IMR-90 (cell line): ENCODE data around the gene FBXW5. TPM values are rescaled to one million over a fixed set of nuclear protein-coding genes. Genes with fewer than 3 reads are reported as not detected.

Experiments used
- ATAC-seq: fragments of 200-7000 bp; cut with Tn5 transposase; 2 replicates; pipeline ENCODE4 v1.9.1; 2020; ENCODE audit warnings: low read depth, mild to moderate bottlenecking, moderate library complexity
- BruUV-seq: library from RNA; stranded (reverse); fragments of 400-500 nt; replicated peaks from 2 replicates; lab custom pipeline; 2021; lab: Mats Ljungman, UMichigan
- CTCF ChIA-PET: fragments of 300-600 bp; formaldehyde crosslinking; extraction: SDS; loops from one replicate; lab custom pipeline; 2021; ENCODE audit warnings: antibody characterized with exemption; lab: Yijun Ruan, JAX
- POLR2A ChIA-PET: fragments of 300-600 bp; sonication (Branson Sonifier 250); formaldehyde crosslinking; loops from one replicate; lab custom pipeline; 2022; ENCODE audit warnings: antibody characterized with exemption; ENCODE audit not compliant: unreplicated experiment; lab: Charles Lee
- DNase-seq: peaks from one replicate; pipeline ENCODE4 v3.0.0; 2013
- H2AFZ ChIP-seq: replicated peaks from 2 replicates; pipeline ENCODE3; 2013; ENCODE audit warnings: low read length, mild to moderate bottlenecking; ENCODE audit not compliant: poor library complexity
- H2AK5ac ChIP-seq: 2 replicates; pipeline ENCODE4 v1.6.1; 2013; ENCODE audit warnings: low read depth, low read length, inconsistent platforms
- H2AK9ac ChIP-seq: replicated peaks from 2 replicates; pipeline ENCODE3; 2013; ENCODE audit warnings: mild to moderate bottlenecking, low read depth, low read length, moderate library complexity; ENCODE audit not compliant: poor library complexity
- H2BK120ac ChIP-seq: 2 replicates; pipeline ENCODE4 v1.6.1; 2013; ENCODE audit warnings: low read depth, low read length, inconsistent platforms
- H2BK15ac ChIP-seq: 3 replicates; pipeline ENCODE4 v1.6.1; 2013; ENCODE audit warnings: low read depth, low read length, inconsistent platforms
- H2BK20ac ChIP-seq: 2 replicates; pipeline ENCODE4 v1.6.1; 2013; ENCODE audit warnings: low read depth, mild to moderate bottlenecking, inconsistent platforms, low read length, moderate library complexity
- H2BK5ac ChIP-seq: 2 replicates; pipeline ENCODE4 v1.6.1; 2013; ENCODE audit warnings: mild to moderate bottlenecking, low read depth, low read length, inconsistent platforms; ENCODE audit not compliant: poor library complexity, severe bottlenecking
- H3K14ac ChIP-seq: replicated peaks from 2 replicates; pipeline ENCODE4 v1.6.1; 2013; ENCODE audit warnings: low read depth, low read length, inconsistent platforms
- H3K18ac ChIP-seq: 2 replicates; pipeline ENCODE4 v1.6.1; 2013; ENCODE audit warnings: low read depth, low read length, control low read depth
- H3K23ac ChIP-seq: 2 replicates; pipeline ENCODE4 v1.6.1; 2013; ENCODE audit warnings: low read depth, low read length, inconsistent platforms
- H3K27ac ChIP-seq: 2 replicates; pipeline ENCODE4 v1.5.1; 2013; ENCODE audit warnings: mild to moderate bottlenecking, control low read depth, low read length; ENCODE audit not compliant: insufficient read depth
- H3K27me3 ChIP-seq: 2 replicates; pipeline ENCODE4 v1.6.1; 2013; ENCODE audit warnings: low read length; ENCODE audit not compliant: control insufficient read depth, insufficient read depth
- H3K36me3 ChIP-seq: 2 replicates; pipeline ENCODE4 v1.6.1; 2013; ENCODE audit warnings: low read length, mixed read lengths; ENCODE audit not compliant: control insufficient read depth, insufficient read depth
- H3K4ac ChIP-seq: 2 replicates; pipeline ENCODE4 v1.6.1; 2013; ENCODE audit warnings: low read depth, low read length, inconsistent platforms
- H3K4me1 ChIP-seq: 2 replicates; pipeline ENCODE4 v1.6.1; 2013; ENCODE audit warnings: low read length, mixed read lengths; ENCODE audit not compliant: control insufficient read depth, insufficient read depth
- H3K4me2 ChIP-seq: 2 replicates; pipeline ENCODE4 v1.6.1; 2013; ENCODE audit warnings: low read depth, mild to moderate bottlenecking, control low read depth, low read length, moderate library complexity
- H3K4me3 ChIP-seq: 2 replicates; pipeline ENCODE4 v1.5.1; 2013; ENCODE audit warnings: low read depth, mild to moderate bottlenecking, control low read depth, low read length, moderate library complexity; ENCODE audit not compliant: insufficient read depth
- H3K56ac ChIP-seq: 2 replicates; pipeline ENCODE4 v1.6.1; 2013; ENCODE audit warnings: low read length, inconsistent platforms; ENCODE audit not compliant: insufficient read depth; ENCODE audit errors: extremely low read depth
- H3K79me1 ChIP-seq, 2 experiments: 2 replicates each; pipeline ENCODE4 v1.6.1; 2013; ENCODE audit warnings: low read length in 2 of 2, inconsistent platforms in 1 of 2, low read depth in 1 of 2
- H3K9ac ChIP-seq: 2 replicates; pipeline ENCODE4 v1.6.1; 2013; ENCODE audit warnings: low read depth, low read length, control low read depth
- H3K9me1 ChIP-seq: 2 replicates; pipeline ENCODE4 v1.6.1; 2013; ENCODE audit warnings: low read length, inconsistent platforms; ENCODE audit not compliant: insufficient read depth
- H3K9me3 ChIP-seq: 2 replicates; pipeline ENCODE4 v1.6.1; 2013; ENCODE audit warnings: low read length; ENCODE audit not compliant: control insufficient read depth, insufficient read depth
- H4K20me1 ChIP-seq: 2 replicates; pipeline ENCODE4 v1.6.1; 2013; ENCODE audit warnings: low read length, inconsistent platforms; ENCODE audit not compliant: insufficient read depth
- H4K5ac ChIP-seq: 2 replicates; pipeline ENCODE4 v1.6.1; 2013; ENCODE audit warnings: mild to moderate bottlenecking, low read depth, low read length, control low read depth
- H4K8ac ChIP-seq, 2 experiments: 2 replicates each; pipeline ENCODE4 v1.6.1; 2013; ENCODE audit warnings: low read depth in 2 of 2, low read length in 2 of 2, control low read depth in 1 of 2, inconsistent platforms in 1 of 2
- H4K91ac ChIP-seq: 2 replicates; pipeline ENCODE4 v1.6.1; 2013; ENCODE audit warnings: low read depth, low read length, inconsistent platforms; ENCODE audit not compliant: insufficient read depth
- BHLHE40 ChIP-seq: fragments of 150-350 bp; IDR thresholded peaks from 2 replicates; pipeline ENCODE4 v1.6.1; 2016; ENCODE audit warnings: mild to moderate bottlenecking, low read depth, low read length
- CEBPB ChIP-seq: IDR thresholded peaks from 2 replicates; pipeline ENCODE4 v1.6.1; 2012; ENCODE audit warnings: low read depth, low read length, improper control_type of control experiment
- CHD1 ChIP-seq: IDR thresholded peaks from 2 replicates; pipeline ENCODE4 v1.6.1; 2012; ENCODE audit warnings: low read depth, low read length, improper control_type of control experiment
- ELK1 ChIP-seq: fragments of 150-350 bp; IDR thresholded peaks from 2 replicates; pipeline ENCODE4 v1.6.1; 2016; ENCODE audit warnings: low read depth, mild to moderate bottlenecking, low read length, moderate library complexity, borderline replicate concordance
- FOS ChIP-seq: fragments of 150-350 bp; IDR thresholded peaks from 2 replicates; pipeline ENCODE4 v1.6.1; 2016; ENCODE audit warnings: low read depth, low read length
- MAFK ChIP-seq: IDR thresholded peaks from 2 replicates; pipeline ENCODE4 v1.6.1; 2012; ENCODE audit warnings: low read depth, low read length, improper control_type of control experiment
- MAZ ChIP-seq: IDR thresholded peaks from 2 replicates; pipeline ENCODE4 v1.6.1; 2012; ENCODE audit warnings: low read depth, mild to moderate bottlenecking, low read length, improper control_type of control experiment, moderate library complexity, borderline replicate concordance
- MXI1 ChIP-seq: IDR thresholded peaks from 2 replicates; pipeline ENCODE4 v1.6.1; 2012; ENCODE audit warnings: low read depth, mild to moderate bottlenecking, low read length, moderate library complexity, borderline replicate concordance
- NFE2L2 ChIP-seq: fragments of 150-350 bp; IDR thresholded peaks from 2 replicates; pipeline ENCODE4 v1.6.1; 2016; ENCODE audit warnings: low read depth, mild to moderate bottlenecking, low read length
- POLR2A ChIP-seq: IDR thresholded peaks from 2 replicates; pipeline ENCODE4 v1.6.1; 2012; ENCODE audit warnings: mild to moderate bottlenecking, low read depth, low read length
- RAD21 ChIP-seq: IDR thresholded peaks from 2 replicates; pipeline ENCODE4 v1.6.1; 2012; ENCODE audit warnings: low read length, improper control_type of control experiment
- RCOR1 ChIP-seq: IDR thresholded peaks from 2 replicates; pipeline ENCODE4 v1.6.1; 2012; ENCODE audit warnings: mild to moderate bottlenecking, low read length, improper control_type of control experiment; ENCODE audit not compliant: insufficient replicate concordance
- RFX5 ChIP-seq: IDR thresholded peaks from 2 replicates; pipeline ENCODE4 v1.8.0; 2012; ENCODE audit warnings: low read depth, mild to moderate bottlenecking, low read length, moderate library complexity
- SMC3 ChIP-seq: fragments of 150-350 bp; IDR thresholded peaks from 2 replicates; pipeline ENCODE4 v1.6.1; 2016; ENCODE audit warnings: low read depth, mild to moderate bottlenecking, antibody characterized with exemption, low read length, moderate library complexity
- USF2 ChIP-seq: fragments of 150-350 bp; IDR thresholded peaks from 2 replicates; pipeline ENCODE4 v1.6.1; 2017; ENCODE audit warnings: mild to moderate bottlenecking, antibody characterized with exemption, low read length, low read depth
- WGBS, 2 experiments: methylation state at CpG; one replicate each; pipeline versions ENCODE4 v1.1.5 to v1.1.7; 2013; ENCODE audit warnings: missing lambda C conversion rate in 2 of 2; ENCODE audit not compliant: insufficient read length in 1 of 2; ENCODE audit errors: extremely low coverage in 2 of 2; 5-methylcytosine and 5-hydroxymethylcytosine counted together
- dilution Hi-C: fragments of 300-500 bp; cut with HindIII; formaldehyde crosslinking; loops from one replicate; pipeline ENCODE4 v1.14.3; 2018; ENCODE audit warnings: low sequenced_read_pairs; ENCODE audit not compliant: unreplicated experiment
- in situ Hi-C: fragments of 300-500 bp; cut with MboI; formaldehyde crosslinking; loops from 3 replicates; pipeline ENCODE4 v1.14.3; 2019; ENCODE audit warnings: low sequenced_read_pairs, inconsistent platforms, mixed read lengths
- intact Hi-C: fragments of 100-400 bp; cut with micrococcal nuclease; formaldehyde crosslinking; loops from 2 replicates; pipeline ENCODE4 v1.10.0; 2022
- polyA plus RNA-seq, 3 experiments: library from polyadenylated mRNA; depleted of rRNA; stranded (reverse); fragments of >200 nt; gene quantifications; 2 replicates each; pipeline ENCODE4 v1.2.3, GENCODE V29; 2012; ENCODE audit warnings: low replicate concordance in 1 of 3
- total RNA-seq: library from RNA; depleted of rRNA; stranded (reverse); fragments of >200 nt; gene quantifications from 2 replicates; pipeline ENCODE4 v1.2.3, GENCODE V29; 2012

The FBXW5 gene
- total and polyA plus RNA-seq, 2 of the 4 experiments (the other 2 are of a cell fraction): 65.1 to 80.2 TPM

GRCh38 chr9:136973618-136974617, 29.4 kb upstream of the FBXW5 start:
- no peaks in the 10 kb centered on the region for H3K79me1 ChIP-seq
- no peak for ATAC-seq
- H3K9me1 ChIP-seq: no peaks in the 10 kb centered on the region
- WGBS, 2 experiments: 81% methylated on average over 12 of the region's 29 CpGs; no CpG with 5 or more reads in 1 of the 2 experiments
- in situ Hi-C loops (no loop called here), intact Hi-C loops (no loop called here), dilution Hi-C loops (no loop called here)
- CTCF ChIA-PET: no interaction called here
- H3K9me3 ChIP-seq: no peaks in the 10 kb centered on the region
- H2AFZ ChIP-seq: no peak overlapping the region
- no peak overlapping the region for H2BK15ac ChIP-seq
- H3K18ac ChIP-seq: no peak overlapping the region
- no peak overlapping the region for H3K4me3 ChIP-seq
- no peak overlapping the region for H3K23ac ChIP-seq
- H3K36me3 ChIP-seq: no peaks in the 10 kb centered on the region
- no peak for DNase-seq
- H3K4me1 ChIP-seq: peaks cover 7% of the 10 kb centered on the region; the same call in 1 of the 2 replicates
- no TSS peak for BruUV-seq
- no peak overlapping the region for H4K8ac ChIP-seq
- H2BK20ac ChIP-seq: no peak overlapping the region
- H2AK9ac ChIP-seq: no peak overlapping the region
- H3K9ac ChIP-seq: no peak overlapping the region
- no peak overlapping the region for H3K14ac ChIP-seq
- H4K91ac ChIP-seq: no peak overlapping the region
- POLR2A ChIA-PET: no interaction called here
- peaks cover 17% of the 10 kb centered on the region; the same call in 1 of the 2 replicates for H3K27me3 ChIP-seq
- no peak overlapping the region for H3K4ac ChIP-seq
- H3K4me2 ChIP-seq: no peak overlapping the region
- H3K27ac ChIP-seq: no peak overlapping the region
- H3K56ac ChIP-seq: no peak overlapping the region
- no peaks in the 10 kb centered on the region for H4K20me1 ChIP-seq
- no peak overlapping the region for H4K5ac ChIP-seq
- H2AK5ac ChIP-seq: no peak overlapping the region
- no peak overlapping the region for H2BK5ac ChIP-seq
- H2BK120ac ChIP-seq: no peak overlapping the region
- TF ChIP-seq MAFK: no peak
- TF ChIP-seq RFX5: no peak
- TF ChIP-seq ELK1: no peak
- no peak for TF ChIP-seq BHLHE40
- no peak for TF ChIP-seq SMC3
- TF ChIP-seq NFE2L2: no peak
- TF ChIP-seq MXI1: no peak
- no peak for TF ChIP-seq MAZ
- no peak for TF ChIP-seq CEBPB
- no peak for TF ChIP-seq POLR2A
- no peak for TF ChIP-seq CHD1
- TF ChIP-seq USF2: no peak
- TF ChIP-seq FOS: no peak
- no peak for TF ChIP-seq RCOR1
- no peak for TF ChIP-seq RAD21
